ENCODE measurements around the gene B3GALT4.

Gene B3GALT4

DNA sequence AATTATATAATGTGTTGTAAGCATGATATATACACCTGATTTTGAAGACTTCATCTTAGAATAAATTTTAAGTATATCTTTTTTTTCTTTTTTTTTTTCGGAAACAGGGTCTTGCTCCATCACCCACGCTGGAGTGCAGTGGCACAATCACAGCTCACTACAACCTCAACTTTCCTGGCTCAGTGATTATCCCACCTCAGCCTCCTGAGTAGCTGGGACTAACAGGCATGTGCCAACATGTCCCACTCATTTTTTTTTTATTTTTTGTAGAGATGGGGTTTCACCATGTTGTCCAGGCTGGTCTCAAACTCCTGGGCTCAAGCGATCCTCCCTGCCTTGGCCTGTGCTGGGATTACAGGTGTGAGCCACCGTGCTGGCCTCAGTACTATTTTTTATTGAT, 22.3 kb upstream of the B3GALT4 start:
- POLR2A ChIA-PET = interaction anchor here (0.7 to 3.4 kb wide), 6 partner anchors 17 to 156 kb away, joined by 3 to 20 read pairs (median 8); partner anchors contain the start of genes B3GALT4, RING1, RPS18 and VPS52
- CTCF ChIA-PET = interaction anchor here (0.6 to 1.6 kb wide), 6 partner anchors 16 to 128 kb away, joined by 3 to 5 read pairs (median 4); partner anchors contain the start of gene RPS18
- Histone ChIP-seq H3K4me1 (ENCODE audit: control insufficient read depth, insufficient read depth, low read length) (peaks cover 5% of the 10 kb centered on the region), H3K27ac (ENCODE audit: extremely low read depth, low read depth, low read length) (peak overlapping the region; percentile 50; the same call in 1 of the 2 replicates), H3K9me3 (ENCODE audit: control insufficient read depth, insufficient read depth, low read depth, low read length) (no peaks in the 10 kb centered on the region), H3K4me3 (ENCODE audit: low read depth, low read length) (no peak overlapping the region), H3K36me3 (ENCODE audit: control insufficient read depth in 2 of 2, insufficient read depth in 1 of 2, low read length in 2 of 2) (peaks cover 37% of the 10 kb centered on the region in 2 experiments; a peak in 2 of 3 replicates)
- TF ChIP-seq, protein P1, sequence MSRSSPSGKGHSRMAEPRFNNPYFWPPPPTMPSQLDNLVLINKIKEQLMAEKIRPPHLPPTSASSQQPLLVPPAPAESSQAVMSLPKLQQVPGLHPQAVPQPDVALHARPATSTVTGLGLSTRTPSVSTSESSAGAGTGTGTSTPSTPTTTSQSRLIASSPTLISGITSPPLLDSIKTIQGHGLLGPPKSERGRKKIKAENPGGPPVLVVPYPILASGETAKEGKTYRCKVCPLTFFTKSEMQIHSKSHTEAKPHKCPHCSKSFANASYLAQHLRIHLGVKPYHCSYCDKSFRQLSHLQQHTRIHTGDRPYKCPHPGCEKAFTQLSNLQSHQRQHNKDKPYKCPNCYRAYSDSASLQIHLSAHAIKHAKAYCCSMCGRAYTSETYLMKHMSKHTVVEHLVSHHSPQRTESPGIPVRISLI (tag by site-specific recombination; IDR thresholded peaks at IDR 0.05) = peak; percentile 93
- TF ChIP-seq, protein P2, sequence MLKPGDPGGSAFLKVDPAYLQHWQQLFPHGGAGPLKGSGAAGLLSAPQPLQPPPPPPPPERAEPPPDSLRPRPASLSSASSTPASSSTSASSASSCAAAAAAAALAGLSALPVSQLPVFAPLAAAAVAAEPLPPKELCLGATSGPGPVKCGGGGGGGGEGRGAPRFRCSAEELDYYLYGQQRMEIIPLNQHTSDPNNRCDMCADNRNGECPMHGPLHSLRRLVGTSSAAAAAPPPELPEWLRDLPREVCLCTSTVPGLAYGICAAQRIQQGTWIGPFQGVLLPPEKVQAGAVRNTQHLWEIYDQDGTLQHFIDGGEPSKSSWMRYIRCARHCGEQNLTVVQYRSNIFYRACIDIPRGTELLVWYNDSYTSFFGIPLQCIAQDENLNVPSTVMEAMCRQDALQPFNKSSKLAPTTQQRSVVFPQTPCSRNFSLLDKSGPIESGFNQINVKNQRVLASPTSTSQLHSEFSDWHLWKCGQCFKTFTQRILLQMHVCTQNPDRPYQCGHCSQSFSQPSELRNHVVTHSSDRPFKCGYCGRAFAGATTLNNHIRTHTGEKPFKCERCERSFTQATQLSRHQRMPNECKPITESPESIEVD (tag by site-specific recombination; IDR thresholded peaks at IDR 0.05) = no peak
- TF ChIP-seq ZNF830 (tag by site-specific recombination; IDR thresholded peaks at IDR 0.05; ENCODE audit: low read depth) (no peak), MZF1 (tag by site-specific recombination; IDR thresholded peaks at IDR 0.05; ENCODE audit: borderline replicate concordance) (no peak), ZNF658 (tag by site-specific recombination; IDR thresholded peaks at IDR 0.05) (no peak), GLIS2 (tag by site-specific recombination; IDR thresholded peaks at IDR 0.05) (no peak), ZNF202 (tag by site-specific recombination; IDR thresholded peaks at IDR 0.05; ENCODE audit: borderline replicate concordance) (no peak), SETDB1 (IDR thresholded peaks at IDR 0.05; ENCODE audit: insufficient read length, low read length) (no peak), ZBTB21 (tag by site-specific recombination; IDR thresholded peaks at IDR 0.05) (no peak), TRIM28 (IDR thresholded peaks at IDR 0.05; ENCODE audit: borderline replicate concordance, low read length) (no peak), ZNF223 (tag by site-specific recombination; IDR thresholded peaks at IDR 0.05) (no peak), ZNF510 (tag by site-specific recombination; IDR thresholded peaks at IDR 0.05; ENCODE audit: insufficient replicate concordance) (no peak), SALL2 (tag by site-specific recombination; IDR thresholded peaks at IDR 0.05; ENCODE audit: borderline replicate concordance) (no peak), ZNF629 (tag by site-specific recombination; IDR thresholded peaks at IDR 0.05) (no peak), ZNF529 (tag by site-specific recombination; IDR thresholded peaks at IDR 0.05; ENCODE audit: insufficient replicate concordance) (no peak), ZSCAN16 (tag by site-specific recombination; IDR thresholded peaks at IDR 0.05) (no peak), ZNF184 (tag by site-specific recombination; IDR thresholded peaks at IDR 0.05) (no peak), ZBTB17 (tag by site-specific recombination; IDR thresholded peaks at IDR 0.05) (0 out of 2 replicates have a peak, but pooled peaks have one; percentile 15), ZFP69B (tag by site-specific recombination; IDR thresholded peaks at IDR 0.05) (no peak), ZNF394 (tag by site-specific recombination; IDR thresholded peaks at IDR 0.05; ENCODE audit: borderline replicate concordance) (peak; percentile 23; the same call in 1 of the 2 replicates), ZFP37 (tag by site-specific recombination; IDR thresholded peaks at IDR 0.05) (no peak), ZNF544 (tag by site-specific recombination; IDR thresholded peaks at IDR 0.05) (no peak)
- TF ChIP-seq, protein P3, sequence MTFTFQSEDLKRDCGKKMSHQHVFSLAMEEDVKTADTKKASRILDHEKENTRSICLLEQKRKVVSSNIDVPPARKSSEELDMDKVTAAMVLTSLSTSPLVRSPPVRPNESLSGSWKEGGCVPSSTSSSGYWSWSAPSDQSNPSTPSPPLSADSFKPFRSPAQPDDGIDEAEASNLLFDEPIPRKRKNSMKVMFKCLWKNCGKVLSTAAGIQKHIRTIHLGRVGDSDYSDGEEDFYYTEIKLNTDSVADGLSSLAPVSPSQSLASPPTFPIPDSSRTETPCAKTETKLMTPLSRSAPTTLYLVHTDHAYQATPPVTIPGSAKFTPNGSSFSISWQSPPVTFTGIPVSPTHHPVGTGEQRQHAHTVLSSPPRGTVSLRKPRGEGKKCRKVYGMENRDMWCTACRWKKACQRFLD (tag by site-specific recombination; IDR thresholded peaks at IDR 0.05) = no peak
- TF ChIP-seq, protein P4, sequence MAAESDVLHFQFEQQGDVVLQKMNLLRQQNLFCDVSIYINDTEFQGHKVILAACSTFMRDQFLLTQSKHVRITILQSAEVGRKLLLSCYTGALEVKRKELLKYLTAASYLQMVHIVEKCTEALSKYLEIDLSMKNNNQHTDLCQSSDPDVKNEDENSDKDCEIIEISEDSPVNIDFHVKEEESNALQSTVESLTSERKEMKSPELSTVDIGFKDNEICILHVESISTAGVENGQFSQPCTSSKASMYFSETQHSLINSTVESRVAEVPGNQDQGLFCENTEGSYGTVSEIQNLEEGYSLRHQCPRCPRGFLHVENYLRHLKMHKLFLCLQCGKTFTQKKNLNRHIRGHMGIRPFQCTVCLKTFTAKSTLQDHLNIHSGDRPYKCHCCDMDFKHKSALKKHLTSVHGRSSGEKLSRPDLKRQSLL (tag by site-specific recombination; IDR thresholded peaks at IDR 0.05) = peak; percentile 92
